H1 (cell line): ENCODE results near the gene PCDHGA2. TPM values are rescaled to one million over a fixed set of nuclear protein-coding genes. Genes with fewer than 3 reads are reported as not detected.

Experiments used
- CHD1 ChIP-seq: IDR thresholded peaks from 2 replicates; pipeline ENCODE4 v1.6.1; 2012; ENCODE audit warnings: low read depth, low read length, improper control_type of control experiment
- CTCF ChIP-seq, 3 experiments: IDR thresholded peaks; 1 replicate in 2 of 3; 2 replicates in 1 of 3; pipeline versions ENCODE4 v1.5.1 to v1.6.1; 2011; ENCODE audit warnings: low read length in 3 of 3, mild to moderate bottlenecking in 3 of 3, inconsistent platforms in 2 of 3, low read depth in 1 of 3, moderate library complexity in 1 of 3; ENCODE audit not compliant: insufficient read depth in 1 of 3; ENCODE audit errors: control extremely low read depth in 1 of 3
- E2F6 ChIP-seq: IDR thresholded peaks from 2 replicates; pipeline ENCODE4 v1.6.1; 2012; ENCODE audit warnings: inconsistent platforms
- HDAC6 ChIP-seq: IDR thresholded peaks from one replicate; pipeline ENCODE4 v1.7.1; 2012; ENCODE audit warnings: low read depth, mild to moderate bottlenecking, inconsistent platforms, low read length, moderate library complexity
- MAFK ChIP-seq: IDR thresholded peaks from 2 replicates; pipeline ENCODE4 v1.6.1; 2012; ENCODE audit warnings: low read depth, mild to moderate bottlenecking, improper control_type of control experiment, low read length
- MAX ChIP-seq: IDR thresholded peaks from 2 replicates; pipeline ENCODE4 v1.6.1; 2012; ENCODE audit warnings: inconsistent platforms
- TBP ChIP-seq: IDR thresholded peaks from 2 replicates; pipeline ENCODE4 v1.6.1; 2011; ENCODE audit warnings: low read depth, low read length, improper control_type of control experiment
- polyA plus RNA-seq, 7 experiments: library from polyadenylated mRNA; depleted of rRNA in 3 of 7; stranded (reverse) in 5 of 7; unstranded in 2 of 7; fragments of >200 nt in 5 of 7; fragments of 200-250 nt in 2 of 7; gene quantifications; 1 replicate in 5 of 7; 2 replicates in 1 of 7; 4 replicates in 1 of 7; pipeline versions ENCODE4 v1.2.1 to v1.2.3, GENCODE V29; 2011 to 2013; ENCODE audit warnings: missing spikeins in 2 of 7, mixed read lengths in 2 of 7
- total RNA-seq: library from RNA; stranded (reverse); fragmentation: NEBNext Ultra II Directional; extraction: Animal tissue kit (Norgen Biotek cat#: 25700); gene quantifications from 2 replicates; pipeline ENCODE4 v1.2.1, GENCODE V29; 2021
- TF ChIP-seq, protein P1 (sequence below): fragments of 300-600 bp; sonication (generic); IDR thresholded peaks from 2 replicates; pipeline ENCODE4 v1.7.1; 2012; ENCODE audit warnings: low read length, moderate library complexity, mild to moderate bottlenecking, inconsistent platforms; ENCODE audit not compliant: insufficient replicate concordance

PCDHGA2 gene
- total and polyA plus RNA-seq, 2 of the 8 experiments (the other 6 are each of a cell fraction or from before 2014, with no cell fraction given), result 0.32 to 0.39 TPM

- TF ChIP-seq, protein P1, sequence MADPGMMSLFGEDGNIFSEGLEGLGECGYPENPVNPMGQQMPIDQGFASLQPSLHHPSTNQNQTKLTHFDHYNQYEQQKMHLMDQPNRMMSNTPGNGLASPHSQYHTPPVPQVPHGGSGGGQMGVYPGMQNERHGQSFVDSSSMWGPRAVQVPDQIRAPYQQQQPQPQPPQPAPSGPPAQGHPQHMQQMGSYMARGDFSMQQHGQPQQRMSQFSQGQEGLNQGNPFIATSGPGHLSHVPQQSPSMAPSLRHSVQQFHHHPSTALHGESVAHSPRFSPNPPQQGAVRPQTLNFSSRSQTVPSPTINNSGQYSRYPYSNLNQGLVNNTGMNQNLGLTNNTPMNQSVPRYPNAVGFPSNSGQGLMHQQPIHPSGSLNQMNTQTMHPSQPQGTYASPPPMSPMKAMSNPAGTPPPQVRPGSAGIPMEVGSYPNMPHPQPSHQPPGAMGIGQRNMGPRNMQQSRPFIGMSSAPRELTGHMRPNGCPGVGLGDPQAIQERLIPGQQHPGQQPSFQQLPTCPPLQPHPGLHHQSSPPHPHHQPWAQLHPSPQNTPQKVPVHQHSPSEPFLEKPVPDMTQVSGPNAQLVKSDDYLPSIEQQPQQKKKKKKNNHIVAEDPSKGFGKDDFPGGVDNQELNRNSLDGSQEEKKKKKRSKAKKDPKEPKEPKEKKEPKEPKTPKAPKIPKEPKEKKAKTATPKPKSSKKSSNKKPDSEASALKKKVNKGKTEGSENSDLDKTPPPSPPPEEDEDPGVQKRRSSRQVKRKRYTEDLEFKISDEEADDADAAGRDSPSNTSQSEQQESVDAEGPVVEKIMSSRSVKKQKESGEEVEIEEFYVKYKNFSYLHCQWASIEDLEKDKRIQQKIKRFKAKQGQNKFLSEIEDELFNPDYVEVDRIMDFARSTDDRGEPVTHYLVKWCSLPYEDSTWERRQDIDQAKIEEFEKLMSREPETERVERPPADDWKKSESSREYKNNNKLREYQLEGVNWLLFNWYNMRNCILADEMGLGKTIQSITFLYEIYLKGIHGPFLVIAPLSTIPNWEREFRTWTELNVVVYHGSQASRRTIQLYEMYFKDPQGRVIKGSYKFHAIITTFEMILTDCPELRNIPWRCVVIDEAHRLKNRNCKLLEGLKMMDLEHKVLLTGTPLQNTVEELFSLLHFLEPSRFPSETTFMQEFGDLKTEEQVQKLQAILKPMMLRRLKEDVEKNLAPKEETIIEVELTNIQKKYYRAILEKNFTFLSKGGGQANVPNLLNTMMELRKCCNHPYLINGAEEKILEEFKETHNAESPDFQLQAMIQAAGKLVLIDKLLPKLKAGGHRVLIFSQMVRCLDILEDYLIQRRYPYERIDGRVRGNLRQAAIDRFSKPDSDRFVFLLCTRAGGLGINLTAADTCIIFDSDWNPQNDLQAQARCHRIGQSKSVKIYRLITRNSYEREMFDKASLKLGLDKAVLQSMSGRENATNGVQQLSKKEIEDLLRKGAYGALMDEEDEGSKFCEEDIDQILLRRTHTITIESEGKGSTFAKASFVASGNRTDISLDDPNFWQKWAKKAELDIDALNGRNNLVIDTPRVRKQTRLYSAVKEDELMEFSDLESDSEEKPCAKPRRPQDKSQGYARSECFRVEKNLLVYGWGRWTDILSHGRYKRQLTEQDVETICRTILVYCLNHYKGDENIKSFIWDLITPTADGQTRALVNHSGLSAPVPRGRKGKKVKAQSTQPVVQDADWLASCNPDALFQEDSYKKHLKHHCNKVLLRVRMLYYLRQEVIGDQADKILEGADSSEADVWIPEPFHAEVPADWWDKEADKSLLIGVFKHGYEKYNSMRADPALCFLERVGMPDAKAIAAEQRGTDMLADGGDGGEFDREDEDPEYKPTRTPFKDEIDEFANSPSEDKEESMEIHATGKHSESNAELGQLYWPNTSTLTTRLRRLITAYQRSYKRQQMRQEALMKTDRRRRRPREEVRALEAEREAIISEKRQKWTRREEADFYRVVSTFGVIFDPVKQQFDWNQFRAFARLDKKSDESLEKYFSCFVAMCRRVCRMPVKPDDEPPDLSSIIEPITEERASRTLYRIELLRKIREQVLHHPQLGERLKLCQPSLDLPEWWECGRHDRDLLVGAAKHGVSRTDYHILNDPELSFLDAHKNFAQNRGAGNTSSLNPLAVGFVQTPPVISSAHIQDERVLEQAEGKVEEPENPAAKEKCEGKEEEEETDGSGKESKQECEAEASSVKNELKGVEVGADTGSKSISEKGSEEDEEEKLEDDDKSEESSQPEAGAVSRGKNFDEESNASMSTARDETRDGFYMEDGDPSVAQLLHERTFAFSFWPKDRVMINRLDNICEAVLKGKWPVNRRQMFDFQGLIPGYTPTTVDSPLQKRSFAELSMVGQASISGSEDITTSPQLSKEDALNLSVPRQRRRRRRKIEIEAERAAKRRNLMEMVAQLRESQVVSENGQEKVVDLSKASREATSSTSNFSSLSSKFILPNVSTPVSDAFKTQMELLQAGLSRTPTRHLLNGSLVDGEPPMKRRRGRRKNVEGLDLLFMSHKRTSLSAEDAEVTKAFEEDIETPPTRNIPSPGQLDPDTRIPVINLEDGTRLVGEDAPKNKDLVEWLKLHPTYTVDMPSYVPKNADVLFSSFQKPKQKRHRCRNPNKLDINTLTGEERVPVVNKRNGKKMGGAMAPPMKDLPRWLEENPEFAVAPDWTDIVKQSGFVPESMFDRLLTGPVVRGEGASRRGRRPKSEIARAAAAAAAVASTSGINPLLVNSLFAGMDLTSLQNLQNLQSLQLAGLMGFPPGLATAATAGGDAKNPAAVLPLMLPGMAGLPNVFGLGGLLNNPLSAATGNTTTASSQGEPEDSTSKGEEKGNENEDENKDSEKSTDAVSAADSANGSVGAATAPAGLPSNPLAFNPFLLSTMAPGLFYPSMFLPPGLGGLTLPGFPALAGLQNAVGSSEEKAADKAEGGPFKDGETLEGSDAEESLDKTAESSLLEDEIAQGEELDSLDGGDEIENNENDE, result no peak
- no peak for TF ChIP-seq CTCF (IDR thresholded peaks at IDR 0.05; ENCODE audit: control extremely low read depth in 1 of 3, insufficient read depth in 1 of 3, low read depth in 1 of 3, low read length in 3 of 3)
- TF ChIP-seq E2F6, result no peak
- no peak for TF ChIP-seq MAX
- no peak for TF ChIP-seq MAFK
- no peak for TF ChIP-seq HDAC6
- no peak for TF ChIP-seq TBP
- TF ChIP-seq CHD1, result no peak
Observed at GRCh38 chr5:141342773-141343172, 4.2 kb downstream of the PCDHGA2 start (continued).
